GM12874 (cell line): ENCODE results near the gene FAF2.

Experiments used
- TF ChIP-seq, protein P1 (sequence below): IDR thresholded peaks from 2 replicates; pipeline ENCODE4 v1.5.1; 2011; ENCODE audit warnings: low read depth, mild to moderate bottlenecking, control low read depth, low read length, moderate library complexity; ENCODE audit not compliant: insufficient read depth

FAF2 gene

DNA sequence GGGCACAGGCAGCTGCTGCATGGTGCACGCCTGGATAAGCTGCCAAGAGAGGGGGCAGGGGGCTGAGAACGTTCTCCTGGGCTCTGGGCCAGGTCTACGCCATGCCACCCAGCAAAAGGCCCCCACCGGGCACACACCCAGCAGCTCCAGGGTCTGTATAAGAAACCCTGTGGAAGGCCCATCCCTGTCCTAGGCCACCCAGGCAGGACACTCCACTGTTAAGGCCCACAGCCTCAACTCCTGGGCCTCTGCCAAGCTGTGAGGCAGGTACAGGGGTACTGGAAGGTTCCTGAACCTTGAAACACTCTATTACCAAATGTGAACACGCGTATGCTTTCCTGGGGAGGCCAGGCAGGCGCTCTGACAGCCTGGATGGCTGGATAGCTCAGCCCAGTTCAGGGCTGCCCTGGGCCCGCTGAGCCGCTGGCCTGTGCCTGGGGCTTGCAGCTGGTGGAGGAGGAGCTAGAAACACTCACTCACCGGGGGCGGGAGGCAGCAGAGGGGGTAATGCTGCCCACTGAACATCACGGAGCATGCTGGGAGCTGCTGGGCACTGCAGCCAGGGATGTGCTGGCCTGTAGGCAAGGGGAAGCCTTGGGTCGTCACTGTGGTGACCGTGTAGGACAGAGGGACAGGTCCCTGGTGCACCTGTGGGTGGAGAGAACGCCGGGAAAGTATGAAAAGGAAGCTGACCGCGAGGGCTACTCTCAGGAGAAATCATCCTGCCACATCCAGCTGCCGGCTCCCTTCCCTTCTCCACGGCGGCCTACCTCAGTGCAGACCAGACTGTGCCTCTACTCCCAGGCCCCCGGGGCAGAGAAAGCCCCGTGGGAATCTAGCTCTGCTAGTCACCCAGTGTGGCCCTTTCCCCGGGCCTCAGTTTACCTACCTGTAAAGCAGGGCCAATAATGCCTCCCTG is 83.1 kb downstream of the FAF2 start:
- TF ChIP-seq, protein P1, sequence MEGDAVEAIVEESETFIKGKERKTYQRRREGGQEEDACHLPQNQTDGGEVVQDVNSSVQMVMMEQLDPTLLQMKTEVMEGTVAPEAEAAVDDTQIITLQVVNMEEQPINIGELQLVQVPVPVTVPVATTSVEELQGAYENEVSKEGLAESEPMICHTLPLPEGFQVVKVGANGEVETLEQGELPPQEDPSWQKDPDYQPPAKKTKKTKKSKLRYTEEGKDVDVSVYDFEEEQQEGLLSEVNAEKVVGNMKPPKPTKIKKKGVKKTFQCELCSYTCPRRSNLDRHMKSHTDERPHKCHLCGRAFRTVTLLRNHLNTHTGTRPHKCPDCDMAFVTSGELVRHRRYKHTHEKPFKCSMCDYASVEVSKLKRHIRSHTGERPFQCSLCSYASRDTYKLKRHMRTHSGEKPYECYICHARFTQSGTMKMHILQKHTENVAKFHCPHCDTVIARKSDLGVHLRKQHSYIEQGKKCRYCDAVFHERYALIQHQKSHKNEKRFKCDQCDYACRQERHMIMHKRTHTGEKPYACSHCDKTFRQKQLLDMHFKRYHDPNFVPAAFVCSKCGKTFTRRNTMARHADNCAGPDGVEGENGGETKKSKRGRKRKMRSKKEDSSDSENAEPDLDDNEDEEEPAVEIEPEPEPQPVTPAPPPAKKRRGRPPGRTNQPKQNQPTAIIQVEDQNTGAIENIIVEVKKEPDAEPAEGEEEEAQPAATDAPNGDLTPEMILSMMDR: no peak

GRCh38 chr5:176531902-176532493 is 83.8 kb downstream of the FAF2 start:
- TF ChIP-seq, protein P1: no peak

- TF ChIP-seq, protein P1: no peak
These were observed 84.6 kb downstream of the FAF2 start for GRCh38 chr5:176532795-176533194.

GRCh38 chr5:176533390-176533789 is 85.2 kb downstream of the FAF2 start:
- TF ChIP-seq, protein P1: no peak

DNA sequence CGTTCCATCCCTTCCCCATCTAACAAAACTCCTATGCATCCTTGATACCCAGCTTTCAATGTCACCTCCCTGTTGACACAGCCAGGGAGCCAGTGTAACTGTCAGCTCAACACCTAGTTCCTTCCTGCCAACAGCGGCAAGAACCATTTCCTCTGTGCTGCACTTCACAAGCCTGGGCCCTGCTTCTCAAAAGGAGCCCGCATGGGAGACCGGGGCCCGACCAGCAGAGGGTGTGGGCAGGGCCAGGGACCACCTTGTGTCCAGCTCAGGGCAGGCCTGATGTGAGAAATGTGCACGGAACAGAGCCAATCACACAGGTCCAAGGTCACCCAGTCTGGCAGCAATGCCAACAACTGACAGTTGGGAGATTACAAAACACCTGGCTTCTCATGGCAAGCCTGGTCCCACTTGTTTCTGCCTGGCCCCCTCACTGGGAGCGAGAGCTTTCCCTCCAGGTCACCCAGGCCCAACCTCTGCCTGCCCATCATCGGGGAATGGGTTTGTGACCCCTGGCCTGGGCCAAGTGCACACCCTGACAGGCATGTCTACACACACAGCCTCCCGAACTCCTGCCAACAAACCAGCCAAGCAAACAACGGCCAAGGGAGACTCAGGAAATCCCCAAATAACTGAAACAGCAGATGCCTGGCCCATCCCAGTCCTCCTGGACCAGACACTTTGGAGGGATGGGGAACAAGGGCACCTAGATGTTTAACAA is 85.9 kb downstream of the FAF2 start:
- TF ChIP-seq, protein P1: no peak

DNA sequence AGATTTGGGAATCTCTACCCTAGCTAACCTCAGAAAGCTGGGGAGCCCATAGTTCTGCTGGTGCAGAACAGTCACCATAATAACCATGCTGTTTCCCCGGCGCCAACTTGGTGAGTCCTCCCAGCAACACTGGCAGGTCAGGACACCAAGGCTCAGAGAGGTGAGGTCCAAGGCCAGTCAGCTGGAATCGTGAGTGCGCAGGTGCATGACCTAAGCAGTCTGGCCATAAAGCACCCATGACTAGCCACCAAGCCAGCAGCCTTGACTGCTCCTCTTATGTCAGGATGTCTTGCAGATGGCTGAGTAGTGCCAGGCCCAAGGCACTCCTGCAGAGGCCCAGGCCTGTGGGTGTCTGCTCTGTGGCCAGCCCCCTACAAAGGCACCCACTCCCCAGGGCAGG is 86.5 kb downstream of the FAF2 start:
- TF ChIP-seq, protein P1: no peak

DNA sequence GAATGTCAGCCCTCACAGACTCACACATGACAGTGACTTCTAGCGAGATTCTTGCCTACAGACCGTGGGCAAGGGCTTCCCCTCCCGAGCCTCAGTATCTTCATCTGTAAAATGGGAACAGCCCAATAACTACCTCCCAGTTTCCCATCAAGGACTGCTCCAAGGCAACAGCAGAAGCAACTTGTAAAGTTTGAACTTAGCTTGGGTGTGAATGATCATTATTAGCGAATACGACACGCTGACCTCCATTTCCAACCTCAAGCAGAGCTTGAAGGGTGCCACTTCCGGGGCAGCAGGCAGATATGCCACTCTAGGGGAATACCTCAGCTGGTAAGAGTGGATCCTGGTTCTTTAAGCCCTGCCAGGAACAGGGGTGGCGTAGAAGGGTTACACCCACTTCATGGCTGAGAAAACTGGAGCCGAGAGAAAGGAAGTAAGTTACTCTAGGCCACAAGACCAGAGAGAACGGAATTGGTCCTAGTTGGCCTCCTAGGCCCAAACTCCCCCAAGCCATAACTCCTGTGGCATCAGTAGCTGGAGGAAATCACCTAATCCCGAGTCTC is 87.0 kb downstream of the FAF2 start:
- TF ChIP-seq, protein P1: no peak
